AG04449 (cell line): ENCODE results near the gene FRMD4A.

Source experiments
- CTCF ChIA-PET: fragments of 350-600 bp; formaldehyde crosslinking; extraction: SDS; loops from one replicate; lab custom pipeline; 2021; ENCODE audit warnings: antibody characterized with exemption; lab: Yijun Ruan, JAX
- POLR2A ChIA-PET: fragments of 400-600, 350-600 bp; formaldehyde crosslinking; extraction: SDS; loops from one replicate; lab custom pipeline; 2020; ENCODE audit warnings: antibody characterized with exemption, inconsistent platforms; lab: Yijun Ruan, JAX
- DNase-seq: peaks from one replicate; pipeline ENCODE4 v3.0.0-alpha.2; 2010; ENCODE audit warnings: low read depth, low spot score
- H3K4me3 ChIP-seq: 2 replicates; pipeline ENCODE4 v1.5.1; 2011; ENCODE audit warnings: low read depth, mild to moderate bottlenecking, control low read depth, low read length
- CTCF ChIP-seq: IDR thresholded peaks from one replicate; pipeline ENCODE4 v1.5.1; 2011; ENCODE audit warnings: mild to moderate bottlenecking, moderate library complexity, low read length, control low read depth, inconsistent platforms; ENCODE audit not compliant: insufficient read depth; ENCODE audit errors: missing control alignments

The FRMD4A gene

GRCh38 chr10:13698217-13698616 lies 632.5 kb downstream of the FRMD4A start:
- TF ChIP-seq CTCF = no peak
- DNase-seq = no peak
- no peak overlapping the region for H3K4me3 ChIP-seq
- ChIA-PET POLR2A (no interaction called here), CTCF (interaction anchor here (0.6 to 1.2 kb wide), 3 partner anchors 10 to 85 kb away, joined by 3 read pairs; no protein-coding TSS in a partner anchor)

GRCh38 chr10:13696071-13696470 lies 634.7 kb downstream of the FRMD4A start:
- DNase-seq = no peak
- CTCF ChIA-PET = no interaction called here

GRCh38 chr10:13695588-13695987 lies 635.1 kb downstream of the FRMD4A start:
- DNase-seq = no peak
- H3K4me3 ChIP-seq = no peak overlapping the region
- ChIA-PET CTCF (no interaction called here), POLR2A (no interaction called here)
- TF ChIP-seq CTCF = no peak

More at GRCh38 chr10:13696071-13696470, 634.7 kb downstream of the FRMD4A start:
- TF ChIP-seq CTCF = no peak
- no peak overlapping the region for H3K4me3 ChIP-seq
- POLR2A ChIA-PET = no interaction called here

- H3K4me3 ChIP-seq = no peak overlapping the region
- ChIA-PET CTCF (interaction anchor here (0.6 to 0.8 kb wide), 2 partner anchors 34 to 37 kb away, joined by 3 read pairs; no protein-coding TSS in a partner anchor), POLR2A (no interaction called here)
- no peak for TF ChIP-seq CTCF
- no peak for DNase-seq
These were observed 636.7 kb downstream of the FRMD4A start for GRCh38 chr10:13693783-13694700.

GRCh38 chr10:13690281-13690825 lies 640.4 kb downstream of the FRMD4A start:
- DNase-seq = no peak
- POLR2A ChIA-PET = no interaction called here
- TF ChIP-seq CTCF = no peak
- CTCF ChIA-PET = interaction anchor here (1.0 to 2.2 kb wide), 2 partner anchors 9 to 30 kb away, joined by 3 to 6 read pairs; no protein-coding TSS in a partner anchor
- no peak overlapping the region for H3K4me3 ChIP-seq

- no peak for DNase-seq
- TF ChIP-seq CTCF = no peak
- H3K4me3 ChIP-seq = no peak overlapping the region
- ChIA-PET CTCF (interaction anchor here (0.6 to 2.5 kb wide), 3 partner anchors 18 to 90 kb away, joined by 3 to 9 read pairs (median 3); no protein-coding TSS in a partner anchor), POLR2A (no interaction called here)
These were observed 644.4 kb downstream of the FRMD4A start for GRCh38 chr10:13686331-13686752.
